Activated T-helper 1 cell treated with anti-CD3 and anti-CD28 coated beads, Interleukin-12 subunit alpha, Interleukin-12 subunit beta, Interleukin-2, Interleukin-4 antibody, amounts not matched to agents 30 ng/mL and 10 ng/mL and 1 ng/mL, durations not matched to agents 14 hours and 24 hours and 36 hours (primary cell): ENCODE results near the gene DNAJC5. TPM values are rescaled to one million over a fixed set of nuclear protein-coding genes. Genes with fewer than 3 reads are reported as not detected.

Source experiments
- DNase-seq: peaks from one replicate; pipeline ENCODE4 v3.0.0; 2021; ENCODE audit warnings: low spot score
- H3K27ac Mint-ChIP-seq: one replicate; pipeline ENCODE4 v1.8.0; 2021; ENCODE audit warnings: mild to moderate bottlenecking, mixed read lengths
- H3K27me3 Mint-ChIP-seq: one replicate; pipeline ENCODE4 v1.8.0; 2022; ENCODE audit warnings: mild to moderate bottlenecking, moderate library complexity, mixed read lengths; ENCODE audit not compliant: insufficient read depth
- H3K36me3 Mint-ChIP-seq: one replicate; pipeline ENCODE4 v1.8.0; 2021; ENCODE audit warnings: low read depth, mixed read lengths
- H3K4me1 Mint-ChIP-seq: one replicate; pipeline ENCODE4 v1.8.0; 2021; ENCODE audit warnings: low read depth, mixed read lengths
- H3K4me3 Mint-ChIP-seq: one replicate; pipeline ENCODE4 v1.8.0; 2021; ENCODE audit warnings: mild to moderate bottlenecking, moderate library complexity, mixed read lengths
- H3K9me3 Mint-ChIP-seq: one replicate; pipeline ENCODE4 v1.8.0; 2021; ENCODE audit warnings: mixed read lengths
- intact Hi-C: fragments of 100-400 bp; cut with micrococcal nuclease; formaldehyde crosslinking; loops from one replicate; pipeline ENCODE4 v1.15.1; 2024
- total RNA-seq: library from RNA; stranded (reverse); gene quantifications from 2 replicates; pipeline ENCODE4 v1.2.3, GENCODE V29; 2022

DNAJC5 gene
- total RNA-seq, 1 donor from 2014 or later, result 47.5 TPM

DNA sequence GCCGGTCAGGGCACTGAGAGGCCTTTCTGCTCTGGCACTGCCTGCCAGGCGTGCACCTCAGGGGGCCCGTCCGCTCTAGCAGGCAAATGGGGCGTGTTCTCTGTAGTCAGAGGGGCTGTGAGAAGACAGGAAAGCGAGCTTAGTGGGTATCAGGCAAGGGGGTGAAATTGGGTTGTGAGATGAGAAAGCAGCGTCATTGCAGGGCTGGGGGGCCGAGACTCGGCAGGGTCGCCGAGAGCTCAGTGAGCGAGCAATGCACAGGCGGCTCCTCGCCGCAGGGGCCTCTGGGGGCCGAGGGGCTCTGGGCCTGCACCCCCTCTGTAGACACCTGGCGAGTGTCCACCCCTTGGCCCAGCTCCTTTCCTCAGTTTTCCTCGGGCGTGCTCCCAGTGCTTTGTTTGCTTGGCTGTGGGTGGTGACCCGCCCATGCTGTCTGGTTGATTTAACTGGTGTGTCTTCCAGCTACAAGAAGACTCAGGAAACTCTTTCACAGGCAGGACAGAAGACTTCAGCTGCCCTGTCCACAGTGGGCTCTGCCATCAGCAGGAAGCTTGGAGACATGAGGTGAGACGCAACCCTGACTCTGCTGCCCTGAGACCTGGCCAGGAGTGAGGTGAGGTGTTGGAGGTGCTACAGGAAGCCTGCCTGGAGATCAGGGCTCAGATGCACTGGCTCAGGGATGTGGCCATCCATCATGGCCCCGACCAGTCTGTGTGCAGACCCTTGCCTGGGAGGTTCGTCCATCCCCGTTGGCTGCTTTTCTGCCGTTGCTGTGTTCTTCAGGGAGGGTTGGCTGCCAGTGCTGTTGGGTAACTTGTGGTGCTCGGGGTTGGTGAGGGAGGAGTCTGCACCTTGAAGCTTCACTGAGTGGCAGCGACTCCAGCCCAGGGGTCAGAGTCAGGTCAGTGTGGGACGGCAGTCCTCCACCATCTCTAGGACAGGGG is 12.4 kb upstream of the DNAJC5 start:
- no peak overlapping the region for H3K4me3 Mint-ChIP-seq
- H3K27me3 Mint-ChIP-seq, result peaks cover 1% of the 10 kb centered on the region
- intact Hi-C loops, result no loop called here
- DNase-seq, result no peak
- H3K4me1 Mint-ChIP-seq, result no peaks in the 10 kb centered on the region
- no peak overlapping the region for H3K27ac Mint-ChIP-seq
- H3K9me3 Mint-ChIP-seq, result no peaks in the 10 kb centered on the region
- peaks cover 8% of the 10 kb centered on the region for H3K36me3 Mint-ChIP-seq

- Mint-ChIP-seq H3K27ac (no peak overlapping the region), H3K4me1 (no peaks in the 10 kb centered on the region), H3K36me3 (peaks cover 9% of the 10 kb centered on the region), H3K4me3 (no peak overlapping the region), H3K9me3 (no peaks in the 10 kb centered on the region), H3K27me3 (peaks cover 1% of the 10 kb centered on the region)
- intact Hi-C loops, result no loop called here
- DNase-seq, result no peak
Measured at GRCh38 chr20:63883201-63883593, 11.7 kb upstream of the DNAJC5 start.

GRCh38 chr20:63884506-63885263 is 10.2 kb upstream of the DNAJC5 start:
- no peaks in the 10 kb centered on the region for H3K4me1 Mint-ChIP-seq
- peaks cover 1% of the 10 kb centered on the region for H3K27me3 Mint-ChIP-seq
- no peak overlapping the region for H3K4me3 Mint-ChIP-seq
- no peaks in the 10 kb centered on the region for H3K9me3 Mint-ChIP-seq
- intact Hi-C loops, result no loop called here
- peaks cover 17% of the 10 kb centered on the region for H3K36me3 Mint-ChIP-seq
- DNase-seq, result no peak
- no peak overlapping the region for H3K27ac Mint-ChIP-seq

DNA sequence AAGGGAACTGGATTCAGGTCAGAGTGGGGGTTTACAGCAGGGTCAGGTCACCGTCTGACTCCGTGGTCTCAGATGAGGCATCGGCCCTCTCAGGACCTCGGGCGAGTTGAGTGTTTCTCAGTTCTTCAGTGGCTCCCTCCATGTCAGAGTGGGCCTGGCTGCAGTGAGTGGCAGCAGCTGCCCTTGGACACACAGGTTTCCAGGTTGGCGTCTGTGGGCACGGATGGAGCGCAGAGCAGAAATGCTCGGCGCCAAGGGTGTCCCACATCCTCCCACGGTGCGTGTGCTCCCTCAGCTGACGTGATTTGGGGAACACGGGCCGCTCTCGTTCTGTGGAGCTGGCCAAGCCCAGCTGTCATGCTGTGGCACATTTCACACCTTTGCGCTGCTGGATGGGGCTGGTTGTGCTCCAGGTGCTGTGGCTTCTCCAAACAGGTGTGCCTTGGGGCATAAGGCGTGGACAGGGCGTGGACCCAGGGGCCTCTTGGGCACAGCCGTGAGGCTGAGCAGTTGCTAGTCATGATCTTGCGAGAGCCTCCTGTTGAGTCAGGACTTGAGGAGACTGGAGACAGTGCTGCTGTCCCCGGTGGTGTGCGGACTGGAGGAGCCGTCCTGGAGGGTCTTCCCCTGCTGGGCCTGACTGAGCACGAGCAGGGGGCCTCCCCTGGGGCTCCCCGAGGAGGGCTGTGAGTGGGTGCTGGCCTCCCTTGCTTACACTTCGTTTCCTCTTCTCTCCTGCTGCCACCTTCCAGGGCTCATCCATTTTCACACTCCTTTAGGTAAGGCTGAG is 9.5 kb upstream of the DNAJC5 start:
- Mint-ChIP-seq H3K27me3 (peaks cover 1% of the 10 kb centered on the region), H3K4me3 (no peak overlapping the region), H3K9me3 (no peaks in the 10 kb centered on the region), H3K36me3 (peaks cover 22% of the 10 kb centered on the region), H3K27ac (no peak overlapping the region), H3K4me1 (no peaks in the 10 kb centered on the region)
- no peak for DNase-seq
- intact Hi-C loops, result no loop called here

GRCh38 chr20:63886054-63886419 is 8.9 kb upstream of the DNAJC5 start:
- no peak for DNase-seq
- Mint-ChIP-seq H3K9me3 (no peaks in the 10 kb centered on the region), H3K4me3 (no peak overlapping the region), H3K36me3 (peaks cover 22% of the 10 kb centered on the region), H3K4me1 (no peaks in the 10 kb centered on the region), H3K27ac (no peak overlapping the region), H3K27me3 (peaks cover 1% of the 10 kb centered on the region)
- intact Hi-C loops, result no loop called here

DNA sequence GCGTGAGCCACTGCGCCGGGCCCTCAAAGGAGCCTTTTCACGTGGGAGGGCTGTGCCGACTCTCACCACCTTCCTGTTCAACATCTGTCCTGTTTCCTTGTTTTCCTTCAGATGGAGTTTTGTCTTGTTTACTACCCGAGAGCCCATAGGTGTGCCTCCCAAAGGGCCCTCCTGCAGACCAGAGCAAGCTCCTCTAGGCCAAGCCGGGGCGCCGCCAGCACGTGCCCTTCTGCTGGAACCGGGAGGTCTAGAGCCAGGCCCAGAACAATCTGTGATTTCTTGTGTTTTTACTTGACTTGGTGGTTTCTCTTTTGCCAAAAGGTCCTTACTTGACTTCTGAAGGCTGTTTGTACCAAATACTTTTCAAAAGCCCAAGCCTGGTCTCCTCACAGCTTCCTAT is 8.0 kb upstream of the DNAJC5 start:
- intact Hi-C loops, result no loop called here
- Mint-ChIP-seq H3K27ac (no peak overlapping the region), H3K36me3 (peaks cover 25% of the 10 kb centered on the region), H3K27me3 (peaks cover 1% of the 10 kb centered on the region), H3K4me1 (no peaks in the 10 kb centered on the region), H3K9me3 (no peaks in the 10 kb centered on the region), H3K4me3 (no peak overlapping the region)
- no peak for DNase-seq

DNA sequence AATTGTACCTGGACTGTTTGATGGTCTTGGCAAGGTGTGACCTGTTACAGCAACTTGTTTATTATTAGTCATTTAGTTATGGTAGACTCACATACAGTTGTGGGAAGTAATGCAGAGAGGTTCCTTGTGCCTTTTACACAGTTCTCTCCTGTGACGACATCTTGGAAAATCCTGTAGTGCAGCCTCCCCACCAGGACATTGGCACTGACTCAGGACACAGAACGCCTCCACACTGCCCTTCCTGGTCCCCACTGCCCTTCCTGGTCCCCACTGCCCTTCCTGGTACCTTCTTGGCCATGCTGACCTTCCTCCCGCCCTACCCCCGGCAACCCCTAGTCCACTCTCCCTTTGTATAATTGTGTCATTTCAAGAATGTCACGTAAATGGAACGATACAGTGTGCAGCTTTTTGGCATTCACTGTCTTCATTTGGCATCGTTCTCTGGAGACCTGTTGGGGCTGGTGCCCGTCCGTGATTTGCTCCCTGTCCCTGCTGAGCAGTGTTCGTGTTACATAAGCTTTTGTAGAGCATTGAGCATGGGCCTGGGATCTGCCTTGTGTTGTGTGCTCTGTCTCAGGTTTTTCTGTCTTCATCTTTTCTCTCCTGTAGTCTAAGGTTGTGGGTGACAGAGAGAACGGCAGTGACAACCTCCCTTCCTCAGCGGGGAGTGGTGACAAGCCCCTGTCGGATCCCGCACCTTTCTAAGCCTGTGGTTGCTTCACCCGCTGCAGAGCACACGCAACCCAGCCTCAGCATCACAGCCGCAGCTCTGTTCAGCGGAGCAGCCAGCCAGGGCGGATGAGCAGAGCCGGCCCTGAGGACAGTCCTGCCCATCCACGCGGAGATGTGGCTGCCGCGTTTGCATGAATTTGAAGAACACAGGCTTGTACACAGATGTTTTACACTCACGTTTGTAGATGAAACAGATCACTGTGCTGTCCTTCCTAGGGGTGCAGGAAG is 5.4 kb upstream of the DNAJC5 start:
- Mint-ChIP-seq H3K36me3 (peaks cover 22% of the 10 kb centered on the region), H3K4me3 (no peak overlapping the region), H3K27ac (no peak overlapping the region), H3K4me1 (peaks cover 5% of the 10 kb centered on the region), H3K27me3 (peaks cover 1% of the 10 kb centered on the region), H3K9me3 (no peaks in the 10 kb centered on the region)
- intact Hi-C loops, result no loop called here
- DNase-seq, result no peak

GRCh38 chr20:63890201-63890576 is 4.7 kb upstream of the DNAJC5 start:
- no peak overlapping the region for H3K27ac Mint-ChIP-seq
- intact Hi-C loops, result no loop called here

DNA sequence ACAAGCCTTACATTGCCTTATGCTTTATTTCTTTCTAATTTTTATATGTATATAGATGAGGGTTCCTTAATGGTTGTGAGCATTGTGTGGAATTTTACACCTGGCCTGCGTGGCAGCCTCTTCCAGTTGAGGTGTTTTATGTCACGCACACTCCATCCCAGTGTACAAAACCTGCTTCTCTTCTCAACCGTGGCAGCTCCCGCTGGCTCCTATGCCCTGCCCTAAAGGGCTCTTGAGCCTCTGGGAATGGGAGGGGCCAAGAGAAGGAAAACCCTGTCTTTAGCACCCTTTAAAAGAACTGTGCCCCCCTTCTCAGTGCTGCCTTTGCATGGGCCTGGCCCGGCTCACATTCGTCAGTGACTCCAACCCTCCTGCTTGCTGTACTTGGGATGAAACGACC is 4.3 kb upstream of the DNAJC5 start:
- Mint-ChIP-seq H3K27me3 (peaks cover 1% of the 10 kb centered on the region), H3K9me3 (no peaks in the 10 kb centered on the region), H3K4me1 (peaks cover 6% of the 10 kb centered on the region), H3K36me3 (peaks cover 22% of the 10 kb centered on the region), H3K27ac (no peak overlapping the region), H3K4me3 (no peak overlapping the region)
- no peak for DNase-seq
- intact Hi-C loops, result no loop called here

More at GRCh38 chr20:63890201-63890576, 4.7 kb upstream of the DNAJC5 start:
- H3K36me3 Mint-ChIP-seq, result peaks cover 22% of the 10 kb centered on the region
- no peak overlapping the region for H3K4me3 Mint-ChIP-seq
- peaks cover 1% of the 10 kb centered on the region for H3K27me3 Mint-ChIP-seq
- peaks cover 5% of the 10 kb centered on the region for H3K4me1 Mint-ChIP-seq
- no peaks in the 10 kb centered on the region for H3K9me3 Mint-ChIP-seq
- no peak for DNase-seq

DNA sequence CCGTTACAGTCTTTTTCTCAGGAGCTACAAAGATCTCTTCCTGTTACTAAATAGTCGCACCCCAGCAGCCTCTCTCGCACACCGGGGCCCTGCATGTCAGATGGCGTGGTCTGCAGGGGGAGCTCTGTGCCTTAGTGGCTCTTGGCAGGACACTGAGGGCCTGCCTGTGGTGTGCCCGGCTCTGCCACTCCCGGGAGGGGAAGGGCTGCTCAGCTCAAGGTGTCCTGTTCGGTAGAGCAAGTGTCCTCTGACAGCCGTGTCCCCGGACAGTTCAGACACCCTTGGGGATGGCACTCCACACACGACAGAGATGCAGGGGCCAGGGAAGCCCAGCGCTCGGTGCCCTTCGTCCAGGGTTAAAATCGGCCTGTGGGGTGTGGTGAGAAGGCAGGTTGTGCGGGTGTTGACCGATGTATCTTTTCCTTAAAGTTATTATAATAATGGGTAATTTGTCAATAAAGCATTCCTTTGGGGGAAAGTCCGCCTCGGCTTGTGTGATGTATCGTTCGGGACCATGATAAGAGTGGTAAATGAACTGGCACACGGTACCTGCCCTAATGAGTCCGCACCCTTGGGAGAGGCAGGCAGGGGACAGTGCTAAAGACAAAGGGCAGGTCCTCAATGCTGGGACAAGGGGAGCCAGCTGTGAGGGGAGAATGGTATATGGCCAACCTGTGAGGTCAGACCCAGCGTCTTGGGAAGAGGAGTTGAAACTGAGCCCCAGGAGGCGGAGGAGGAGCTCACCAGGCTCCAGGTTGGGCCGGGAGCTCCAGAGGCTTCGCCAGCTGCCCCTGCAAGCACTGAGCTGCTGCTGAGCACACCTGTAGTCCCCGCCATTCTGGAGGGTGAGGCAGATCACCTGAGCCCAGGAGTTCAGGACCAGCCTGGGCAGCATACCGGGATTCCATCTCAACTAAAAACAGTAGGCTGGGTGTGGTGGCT is 3.6 kb upstream of the DNAJC5 start:
- no peak overlapping the region for H3K4me3 Mint-ChIP-seq
- no peaks in the 10 kb centered on the region for H3K9me3 Mint-ChIP-seq
- intact Hi-C loops, result no loop called here
- no peak for DNase-seq
- peaks cover 13% of the 10 kb centered on the region for H3K4me1 Mint-ChIP-seq
- peaks cover 24% of the 10 kb centered on the region for H3K36me3 Mint-ChIP-seq
- peaks cover 1% of the 10 kb centered on the region for H3K27me3 Mint-ChIP-seq
- no peak overlapping the region for H3K27ac Mint-ChIP-seq

- Mint-ChIP-seq H3K4me1 (peaks cover 23% of the 10 kb centered on the region), H3K27me3 (peaks cover under 1% of the 10 kb centered on the region), H3K27ac (no peak overlapping the region), H3K4me3 (no peak overlapping the region), H3K36me3 (peaks cover 26% of the 10 kb centered on the region), H3K9me3 (no peaks in the 10 kb centered on the region)
- no peak for DNase-seq
- intact Hi-C loops, result no loop called here
Measured at GRCh38 chr20:63892402-63892801, 2.5 kb upstream of the DNAJC5 start.
